SU-DHL-6 (cell line): ENCODE results near the gene TJP2.

ENCODE experiments used
- H2AFZ ChIP-seq: fragments of 200-600 bp; sonication (generic); 2 replicates; pipeline ENCODE4 v1.6.1; 2014; ENCODE audit warnings: low read depth, mild to moderate bottlenecking, moderate library complexity, mixed read lengths, antibody characterized with exemption, low read length; ENCODE audit not compliant: severe bottlenecking
- H3F3A ChIP-seq: fragments of 200-600 bp; shearing (Covaris generic); 2 replicates; pipeline ENCODE4 v1.6.0; 2016; ENCODE audit warnings: antibody characterized with exemption, mild to moderate bottlenecking; ENCODE audit not compliant: insufficient read depth
- H3K27ac ChIP-seq: fragments of 200-600 bp; sonication (generic); 2 replicates; pipeline ENCODE4 v1.5.1; 2016; ENCODE audit warnings: low read depth, mild to moderate bottlenecking, low read length, moderate library complexity, mixed read lengths
- H3K27me3 ChIP-seq: fragments of 200-600 bp; sonication (generic), shearing (Covaris generic); 2 replicates; pipeline ENCODE4 v1.6.0; 2014; ENCODE audit warnings: mild to moderate bottlenecking, low read length
- H3K36me3 ChIP-seq: fragments of 200-600 bp; sonication (generic); 2 replicates; pipeline ENCODE4 v1.6.1; 2014; ENCODE audit warnings: mild to moderate bottlenecking, low read length, mixed read lengths
- H3K4me2 ChIP-seq: fragments of 300-600, 200-600 bp; shearing (Covaris generic), sonication (generic); 2 replicates; pipeline ENCODE4 v1.6.0; 2014; ENCODE audit warnings: low read length, low read depth, mild to moderate bottlenecking; ENCODE audit not compliant: poor library complexity, severe bottlenecking
- H3K4me3 ChIP-seq: fragments of 200-600 bp; sonication (generic); 2 replicates; pipeline ENCODE4 v1.5.1; 2014; ENCODE audit warnings: antibody characterized with exemption, low read length, mild to moderate bottlenecking, mixed read lengths; ENCODE audit not compliant: insufficient read depth, poor library complexity, severe bottlenecking
- H3K79me2 ChIP-seq: fragments of 200-600 bp; sonication (generic); 2 replicates; pipeline ENCODE4 v1.6.1; 2014; ENCODE audit warnings: mild to moderate bottlenecking, low read length, moderate library complexity; ENCODE audit not compliant: insufficient read depth
- H3K9ac ChIP-seq: fragments of 200-600 bp; sonication (generic); 2 replicates; pipeline ENCODE4 v1.7.0; 2014; ENCODE audit warnings: mild to moderate bottlenecking, low read length
- H3K9me2 ChIP-seq: fragments of 200-600 bp; sonication (generic); replicated peaks from 2 replicates; pipeline ENCODE4 v1.6.1; 2014; ENCODE audit warnings: low read length; ENCODE audit not compliant: insufficient read depth
- H3K9me3 ChIP-seq: fragments of 200-600 bp; sonication (generic); 2 replicates; pipeline ENCODE4 v1.6.1; 2014; ENCODE audit warnings: low read length, mixed read lengths; ENCODE audit not compliant: insufficient read depth
- H4K20me1 ChIP-seq: fragments of 200-600 bp; sonication (generic); 2 replicates; pipeline ENCODE4 v1.6.1; 2014; ENCODE audit warnings: low read depth, mild to moderate bottlenecking, antibody characterized with exemption, low read length, moderate library complexity, mixed read lengths
- EZH2phosphoT487 ChIP-seq: fragments of 200-600 bp; sonication (generic), shearing (Covaris generic); conservative IDR thresholded peaks from 2 replicates; pipeline ENCODE4 v1.6.1; 2018; ENCODE audit warnings: mild to moderate bottlenecking, antibody characterized with exemption, low read length, moderate library complexity, mixed read lengths
- TF ChIP-seq, protein P1 (sequence below): fragments of 200-600 bp; sonication (generic); IDR thresholded peaks from one replicate; pipeline ENCODE4 v1.5.1; 2017; ENCODE audit warnings: antibody characterized with exemption, mild to moderate bottlenecking, low read length, moderate library complexity; ENCODE audit not compliant: insufficient read depth, poor library complexity, severe bottlenecking

The TJP2 gene

DNA sequence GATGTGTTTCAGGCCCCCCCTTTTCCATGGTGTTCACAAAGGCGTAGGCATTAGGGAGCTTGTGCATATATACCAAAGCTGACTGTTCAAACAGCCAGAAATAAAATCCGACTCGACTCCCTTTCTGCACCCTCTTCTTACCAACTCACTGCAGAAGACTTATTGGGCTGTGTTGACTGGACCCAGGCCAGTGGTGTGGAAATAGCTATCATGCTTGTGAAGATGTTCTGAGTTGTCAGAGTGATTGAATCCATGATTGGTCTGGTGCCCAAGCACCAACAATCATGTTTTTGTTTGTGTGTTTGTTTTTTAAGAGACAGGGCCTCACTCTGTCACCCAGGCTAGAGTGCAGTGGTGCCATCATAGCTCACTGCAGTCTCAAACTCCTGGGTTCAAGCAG is 21.6 kb downstream of the TJP2 start:
- no peaks in the 10 kb centered on the region for H3K36me3 ChIP-seq
- H4K20me1 ChIP-seq, result no peaks in the 10 kb centered on the region
- H3K9me3 ChIP-seq, result no peaks in the 10 kb centered on the region
- no peak overlapping the region for H3K4me2 ChIP-seq
- H2AFZ ChIP-seq, result no peak overlapping the region
- H3K4me3 ChIP-seq, result no peak overlapping the region
- H3K27me3 ChIP-seq, result no peaks in the 10 kb centered on the region
- no peaks in the 10 kb centered on the region for H3K9me2 ChIP-seq
- TF ChIP-seq, protein P1, sequence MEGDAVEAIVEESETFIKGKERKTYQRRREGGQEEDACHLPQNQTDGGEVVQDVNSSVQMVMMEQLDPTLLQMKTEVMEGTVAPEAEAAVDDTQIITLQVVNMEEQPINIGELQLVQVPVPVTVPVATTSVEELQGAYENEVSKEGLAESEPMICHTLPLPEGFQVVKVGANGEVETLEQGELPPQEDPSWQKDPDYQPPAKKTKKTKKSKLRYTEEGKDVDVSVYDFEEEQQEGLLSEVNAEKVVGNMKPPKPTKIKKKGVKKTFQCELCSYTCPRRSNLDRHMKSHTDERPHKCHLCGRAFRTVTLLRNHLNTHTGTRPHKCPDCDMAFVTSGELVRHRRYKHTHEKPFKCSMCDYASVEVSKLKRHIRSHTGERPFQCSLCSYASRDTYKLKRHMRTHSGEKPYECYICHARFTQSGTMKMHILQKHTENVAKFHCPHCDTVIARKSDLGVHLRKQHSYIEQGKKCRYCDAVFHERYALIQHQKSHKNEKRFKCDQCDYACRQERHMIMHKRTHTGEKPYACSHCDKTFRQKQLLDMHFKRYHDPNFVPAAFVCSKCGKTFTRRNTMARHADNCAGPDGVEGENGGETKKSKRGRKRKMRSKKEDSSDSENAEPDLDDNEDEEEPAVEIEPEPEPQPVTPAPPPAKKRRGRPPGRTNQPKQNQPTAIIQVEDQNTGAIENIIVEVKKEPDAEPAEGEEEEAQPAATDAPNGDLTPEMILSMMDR, result no peak
- no peak for TF ChIP-seq EZH2phosphoT487
- no peak overlapping the region for H3K27ac ChIP-seq
- no peaks in the 10 kb centered on the region for H3K79me2 ChIP-seq
- no peak overlapping the region for H3K9ac ChIP-seq
- H3F3A ChIP-seq, result no peaks in the 10 kb centered on the region

DNA sequence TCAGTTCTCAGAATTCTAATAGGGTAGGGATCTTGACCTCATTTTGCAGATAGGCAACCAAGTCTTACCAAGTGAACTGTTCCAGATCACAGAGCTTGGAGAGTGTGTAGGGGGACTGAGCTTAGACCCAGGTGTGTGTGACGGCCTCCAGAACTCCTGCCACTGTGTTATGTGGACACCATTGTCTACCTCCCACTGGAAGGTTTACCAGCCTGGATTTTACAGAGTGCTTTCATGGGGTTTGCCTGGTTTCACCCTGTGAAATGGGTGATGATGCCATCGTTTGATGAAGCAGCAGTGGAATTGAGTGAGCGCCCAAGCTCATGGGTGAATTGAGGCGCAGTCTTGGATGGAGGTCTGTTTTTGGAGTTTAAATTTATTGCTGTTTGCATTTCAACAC is 23.6 kb downstream of the TJP2 start:
- Histone ChIP-seq H3K9me2 (no peaks in the 10 kb centered on the region), H3K79me2 (no peaks in the 10 kb centered on the region), H3K9me3 (no peaks in the 10 kb centered on the region), H3K36me3 (no peaks in the 10 kb centered on the region), H3K4me3 (no peak overlapping the region), H3K9ac (no peak overlapping the region), H3K27ac (no peak overlapping the region), H3K4me2 (no peak overlapping the region), H3K27me3 (no peaks in the 10 kb centered on the region), H2AFZ (no peak overlapping the region), H3F3A (no peaks in the 10 kb centered on the region), H4K20me1 (no peaks in the 10 kb centered on the region)
- no peak for TF ChIP-seq EZH2phosphoT487
- TF ChIP-seq, protein P1, result no peak

DNA sequence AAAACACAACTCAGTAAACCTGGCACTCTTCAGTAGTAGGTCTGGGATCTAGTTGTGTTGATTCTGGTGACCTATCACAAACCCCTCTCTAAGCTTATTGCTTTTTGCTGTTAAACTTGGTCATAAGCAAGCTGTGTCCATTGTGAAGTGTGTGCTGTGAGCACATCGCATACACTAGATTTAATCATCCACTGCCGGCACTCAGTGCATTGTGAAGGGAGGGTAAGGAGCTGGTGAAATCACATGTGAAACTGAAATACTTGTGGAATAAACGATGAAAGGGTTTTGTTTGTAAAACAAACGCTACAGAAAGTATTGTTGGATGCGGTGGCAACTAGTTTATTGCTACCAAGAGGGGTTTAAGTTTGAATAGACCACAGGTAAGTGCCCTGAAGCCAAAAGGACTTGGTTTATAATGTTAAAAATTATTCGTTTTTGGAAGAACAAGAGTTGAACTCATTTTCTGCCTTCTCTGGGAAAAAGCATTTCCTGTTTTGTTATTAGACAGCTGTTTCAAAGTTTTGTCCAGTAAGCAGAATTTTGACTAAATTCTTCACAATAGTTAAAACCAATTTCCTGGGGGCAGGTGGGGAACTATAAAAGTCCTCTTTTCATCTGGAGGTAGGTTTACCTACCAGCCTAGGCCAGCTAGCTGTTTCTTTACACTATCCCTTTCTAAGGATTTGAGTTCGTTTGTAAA is 24.6 kb downstream of the TJP2 start:
- Histone ChIP-seq H3K9ac (no peak overlapping the region), H2AFZ (no peak overlapping the region), H3K27ac (no peak overlapping the region), H3K9me2 (no peaks in the 10 kb centered on the region), H3F3A (no peaks in the 10 kb centered on the region), H3K4me3 (no peak overlapping the region), H3K79me2 (no peaks in the 10 kb centered on the region), H3K4me2 (no peak overlapping the region), H3K36me3 (no peaks in the 10 kb centered on the region), H3K9me3 (no peaks in the 10 kb centered on the region), H4K20me1 (no peaks in the 10 kb centered on the region), H3K27me3 (no peaks in the 10 kb centered on the region)
- TF ChIP-seq EZH2phosphoT487, result no peak
- TF ChIP-seq, protein P1, result no peak
